Measurements from ENCODE around the gene TRAF2.
A peak's percentile ranks its signal among the peaks of the same experiment; 100 is the strongest.
"Not testable (repeated sequence)": the region's sequence is repeated elsewhere in the genome, so short reads cannot be mapped to it uniquely, and the experiment has no call there.

The TRAF2 gene

GRCh38 chr9:136882109-136882946 lies 4.0 kb upstream of the TRAF2 start:
- DNase-seq (ENCODE audit: low spot score) = peak; percentile 93

GRCh38 chr9:136882947-136883283 lies 3.4 kb upstream of the TRAF2 start:
- not testable (repeated sequence) for DNase-seq (ENCODE audit: low spot score)

GRCh38 chr9:136883670-136884069 lies 2.6 kb upstream of the TRAF2 start:
- not testable (repeated sequence) for DNase-seq (ENCODE audit: low spot score)

- DNase-seq (ENCODE audit: low spot score) = peak; percentile 5
Observed at GRCh38 chr9:136886610-136887597, 588 bp downstream of the TRAF2 start.

GRCh38 chr9:136888454-136888853 lies 2.1 kb downstream of the TRAF2 start:
- no peak for DNase-seq (ENCODE audit: low spot score)

GRCh38 chr9:136889858-136890257 lies 3.5 kb downstream of the TRAF2 start:
- no peak for DNase-seq (ENCODE audit: low spot score)

GRCh38 chr9:136890661-136891060 lies 4.3 kb downstream of the TRAF2 start:
- no peak for DNase-seq (ENCODE audit: low spot score)

- DNase-seq (ENCODE audit: low spot score) = no peak
Observed at GRCh38 chr9:136896027-136896426, 9.7 kb downstream of the TRAF2 start.

GRCh38 chr9:136898483-136899100 lies 12.3 kb downstream of the TRAF2 start:
- DNase-seq (ENCODE audit: low spot score) = no peak

- DNase-seq (ENCODE audit: low spot score) = no peak
Observed at GRCh38 chr9:136899196-136899595, 12.9 kb downstream of the TRAF2 start.

GRCh38 chr9:136900556-136900955 lies 14.2 kb downstream of the TRAF2 start:
- DNase-seq (ENCODE audit: low spot score) = no peak

GRCh38 chr9:136900988-136901515 lies 14.7 kb downstream of the TRAF2 start:
- DNase-seq (ENCODE audit: low spot score) = no peak

GRCh38 chr9:136901516-136902258 lies 15.4 kb downstream of the TRAF2 start:
- peak; percentile 76 for DNase-seq (ENCODE audit: low spot score)

GRCh38 chr9:136902259-136902821 lies 16.0 kb downstream of the TRAF2 start:
- peak; percentile 92 for DNase-seq (ENCODE audit: low spot score)

- DNase-seq (ENCODE audit: low spot score) = peak; percentile 33
Observed at GRCh38 chr9:136903041-136903554, 16.8 kb downstream of the TRAF2 start.

- DNase-seq (ENCODE audit: low spot score) = no peak
Observed at GRCh38 chr9:136906266-136906665, 19.9 kb downstream of the TRAF2 start.

GRCh38 chr9:136907011-136907914 lies 20.9 kb downstream of the TRAF2 start:
- no peak for DNase-seq (ENCODE audit: low spot score)

GRCh38 chr9:136910197-136910900 lies 24.0 kb downstream of the TRAF2 start:
- no peak for DNase-seq (ENCODE audit: low spot score)

GRCh38 chr9:136910901-136911245 lies 24.6 kb downstream of the TRAF2 start:
- no peak for DNase-seq (ENCODE audit: low spot score)
